NCI-H187 treated with DMSO at 0.1 percent for 48 hours (cell line): Measurements from ENCODE around the gene ZBTB44.

Experiments
- DNase-seq: peaks from one replicate; lab custom pipeline; 2025; lab: John Stamatoyannopoulos, UW

The ZBTB44 gene

GRCh38 chr11:130214861-130215530 lies 99.7 kb downstream of the ZBTB44 start:
- no peak for DNase-seq

- DNase-seq, result no peak
Observed at GRCh38 chr11:130213979-130214281, 100.8 kb downstream of the ZBTB44 start.

GRCh38 chr11:130213143-130213978 lies 101.4 kb downstream of the ZBTB44 start:
- DNase-seq, result no peak

GRCh38 chr11:130212431-130212961 lies 102.2 kb downstream of the ZBTB44 start:
- no peak for DNase-seq

GRCh38 chr11:130211781-130212401 lies 102.8 kb downstream of the ZBTB44 start:
- no peak for DNase-seq

GRCh38 chr11:130211144-130211543 lies 103.6 kb downstream of the ZBTB44 start:
- DNase-seq, result no peak

GRCh38 chr11:130209954-130210854 lies 104.5 kb downstream of the ZBTB44 start:
- no peak for DNase-seq

GRCh38 chr11:130209128-130209932 lies 105.4 kb downstream of the ZBTB44 start:
- DNase-seq, result no peak

- no peak for DNase-seq
Observed at GRCh38 chr11:130208241-130209127, 106.2 kb downstream of the ZBTB44 start.

- DNase-seq, result no peak
Observed at GRCh38 chr11:130206141-130206540, 108.6 kb downstream of the ZBTB44 start.

- DNase-seq, result no peak
Observed at GRCh38 chr11:130204703-130205095, 110.0 kb downstream of the ZBTB44 start.

GRCh38 chr11:130203766-130204702 lies 110.7 kb downstream of the ZBTB44 start:
- DNase-seq, result no peak

GRCh38 chr11:130202818-130203689 lies 111.7 kb downstream of the ZBTB44 start:
- no peak for DNase-seq

- no peak for DNase-seq
Observed at GRCh38 chr11:130202009-130202817, 112.5 kb downstream of the ZBTB44 start.

- DNase-seq, result no peak
Observed at GRCh38 chr11:130201026-130201425, 113.7 kb downstream of the ZBTB44 start.

- no peak for DNase-seq
Observed at GRCh38 chr11:130199792-130200191, 114.9 kb downstream of the ZBTB44 start.

GRCh38 chr11:130198964-130199363 lies 115.8 kb downstream of the ZBTB44 start:
- no peak for DNase-seq
